ENCODE data around the gene DNAJC4. TPM values are rescaled to one million over a fixed set of nuclear protein-coding genes. Genes with fewer than 3 reads are reported as not detected.

The DNAJC4 gene
- total RNA-seq, 2 donors from 2014 or later: 39.9 to 50.3 TPM

GRCh38 chr11:64206457-64207255, 23.7 kb upstream of the DNAJC4 start, which contains the start of gene FERMT3:
Gene FERMT3, plus strand, starts transcription at chr11:64206721. Its CDS starts 644 bp downstream, at chr11:64207365.
- H3K4me3 ChIP-seq: peak within 1 kb of the TSS; percentile 49
- H3K27ac ChIP-seq: peak within 1 kb of the TSS; percentile 85
- peaks cover 17% of the 10 kb centered on the region for H3K4me1 ChIP-seq
- H3K9me3 ChIP-seq: no peaks in the 10 kb centered on the region
- peaks cover 19% of the 10 kb centered on the region for H3K36me3 ChIP-seq
- DNase-seq: peak; percentile 83
- H3K9ac ChIP-seq (ENCODE audit: low read depth in 2 of 2, low read length in 2 of 2): peak within 1 kb of the TSS; percentile 76 to 97
- H3K27me3 ChIP-seq: no peaks in the 10 kb centered on the region
- TF ChIP-seq CTCF (IDR thresholded peaks at IDR 0.05): no peak
- intact Hi-C loops (cut with DNase I): no loop called here

- H3K27me3 ChIP-seq: no peaks in the 10 kb centered on the region
- intact Hi-C loops (cut with DNase I): no loop called here
- H3K9me3 ChIP-seq: no peaks in the 10 kb centered on the region
- peaks cover 16% of the 10 kb centered on the region for H3K36me3 ChIP-seq
- H3K4me3 ChIP-seq: peak overlapping the region; percentile 49
- H3K27ac ChIP-seq: peak overlapping the region; percentile 85
- H3K9ac ChIP-seq (ENCODE audit: low read depth in 2 of 2, low read length in 2 of 2): peak overlapping the region; percentile 76 to 97
- TF ChIP-seq CTCF (IDR thresholded peaks at IDR 0.05): no peak
- peak; percentile 57 for DNase-seq
- peaks cover 17% of the 10 kb centered on the region for H3K4me1 ChIP-seq
Observed at GRCh38 chr11:64207256-64208085, 22.9 kb upstream of the DNAJC4 start.

GRCh38 chr11:64208086-64208795, 22.1 kb upstream of the DNAJC4 start:
- no peak for TF ChIP-seq CTCF (IDR thresholded peaks at IDR 0.05)
- intact Hi-C loops (cut with DNase I): no loop called here
- no peaks in the 10 kb centered on the region for H3K27me3 ChIP-seq
- DNase-seq: no peak
- no peaks in the 10 kb centered on the region for H3K9me3 ChIP-seq
- H3K9ac ChIP-seq (ENCODE audit: low read depth in 2 of 2, low read length in 2 of 2): peak overlapping the region; percentile 53 to 76
- peak overlapping the region; percentile 49 for H3K4me3 ChIP-seq
- peak overlapping the region; percentile 85 for H3K27ac ChIP-seq
- H3K36me3 ChIP-seq: peaks cover 8% of the 10 kb centered on the region
- H3K4me1 ChIP-seq: peaks cover 17% of the 10 kb centered on the region

- no peaks in the 10 kb centered on the region for H3K27me3 ChIP-seq
- intact Hi-C loops (cut with DNase I): no loop called here
- peaks cover 17% of the 10 kb centered on the region for H3K4me1 ChIP-seq
Observed at GRCh38 chr11:64208796-64209562, 21.4 kb upstream of the DNAJC4 start.

More at GRCh38 chr11:64208796-64209562, 21.4 kb upstream of the DNAJC4 start:
- no peak overlapping the region for H3K4me3 ChIP-seq
- H3K27ac ChIP-seq: peak overlapping the region; percentile 85
- no peak for DNase-seq
- no peak for TF ChIP-seq CTCF (IDR thresholded peaks at IDR 0.05)
- no peaks in the 10 kb centered on the region for H3K9me3 ChIP-seq
- H3K9ac ChIP-seq (ENCODE audit: low read depth in 2 of 2, low read length in 2 of 2): no peak overlapping the region
- peaks cover under 1% of the 10 kb centered on the region for H3K36me3 ChIP-seq
